Heart left ventricle (tissue), 13 donors: ENCODE measurements around the gene RTP3.

Source experiments
- CTCF ChIP-seq, 12 donors: fragments of 200-600 bp; sonication (generic) in 4 of 12; IDR thresholded peaks; one replicate each; pipeline versions ENCODE4 v1.5.0 to v1.8.0; 2018 to 2022; ENCODE audit warnings: antibody characterized with exemption in 12 of 12, mild to moderate bottlenecking in 5 of 12
- POLR2A ChIP-seq, 2 donors: fragments of 450-650 bp; IDR thresholded peaks; one replicate each; pipeline ENCODE4 v1.6.1; 2017; ENCODE audit warnings: antibody characterized with exemption in 2 of 2, mild to moderate bottlenecking in 2 of 2, moderate library complexity in 2 of 2
- donor health status: ischemic (EF 13 %, LVEDD 7.1; RV severe dilation, severe dysfunction).
- donor health status: DM: no; HTN: yes; CAD: no.
- donor health status: DM: no; HTN: no; CAD: no.
- donor health status: ischemic (EF 25% LVEDD 6.9; RV normal size, moderate dysfunction).
- donor health status: ischemic (EF 25% LVEDD 5.7; RV mildly dilated, moderate dysfunction).
- donor health status: ischemic (EF 35%, LVEDD 5.7; RV mildly dilated, moderate dysfunction).
- donor health status: nonischemic (EF 11% LVEDD 7.7; RV severe dilation, severe dysfunction).
- donor health status: DM: yes; HTN: yes; CAD: no.
- donor health status: PGD.
- donor health status: ischemic (EF 29% LVEDD 5.4; RV normal size, mild dysfunction).
- donor health status: nonischemic (EF 23%, LVEDD 6.1; RV moderate dilation, normal function).

DNA sequence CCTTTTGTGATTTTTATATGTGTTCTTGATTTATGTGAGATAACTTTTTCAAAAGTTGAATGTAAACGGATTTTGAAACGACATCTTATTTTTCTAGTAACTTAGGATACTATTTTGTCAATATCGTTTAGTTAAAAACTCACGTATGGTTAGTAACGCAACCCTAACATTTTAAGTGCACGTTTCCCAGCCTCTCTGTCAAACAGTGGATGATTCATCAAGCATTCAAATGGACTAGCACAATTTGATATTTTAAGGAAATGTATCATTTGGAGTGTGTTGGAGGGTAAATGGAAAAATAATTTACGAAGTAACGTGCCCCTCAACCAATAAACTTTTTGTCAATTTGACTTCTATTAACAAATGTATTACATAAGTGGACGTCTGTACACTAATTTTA is 23.3 kb downstream of the RTP3 start:
- no peak for TF ChIP-seq POLR2A (IDR thresholded peaks at IDR 0.05)
- TF ChIP-seq CTCF (IDR thresholded peaks at IDR 0.05), result no peak
